Measurements from ENCODE around the gene FOXN3. TPM values are rescaled to one million over a fixed set of nuclear protein-coding genes. Genes with fewer than 3 reads are reported as not detected.

Gene FOXN3
- total RNA-seq, 1 donor from 2014 or later: 122 TPM

GRCh38 chr14:89268514-89268913, 148.5 kb downstream of the FOXN3 start:
- DNase-seq (ENCODE audit: low read depth) (no peak), FAIRE-seq (no peak)
- Mint-ChIP-seq H3K4me1 (ENCODE audit: low read depth, unreplicated experiment) (peaks cover 47% of the 10 kb centered on the region), H3K4me3 (ENCODE audit: unreplicated experiment) (no peak overlapping the region), H3K27ac (ENCODE audit: unreplicated experiment) (no peak overlapping the region), H3K27me3 (ENCODE audit: low read depth, unreplicated experiment) (no peaks in the 10 kb centered on the region), H3K9me3 (ENCODE audit: unreplicated experiment) (no peaks in the 10 kb centered on the region), H3K36me3 (ENCODE audit: low read depth, unreplicated experiment) (peaks cover 15% of the 10 kb centered on the region)
- no peaks in the 10 kb centered on the region for H3K9me3 ChIP-seq (ENCODE audit: insufficient read depth, low read depth, low read length)
- no peak for TF ChIP-seq CTCF (IDR thresholded peaks at IDR 0.05; ENCODE audit: insufficient read depth, low read depth, low read length)
- TF ChIP-seq EZH2 (IDR thresholded peaks at IDR 0.05; ENCODE audit: insufficient read depth, low read length): no peak
- no peaks in the 10 kb centered on the region for H3K27me3 ChIP-seq (ENCODE audit: insufficient read depth, low read length)
- H3K27ac ChIP-seq (ENCODE audit: low read depth, low read length): no peak overlapping the region
- H3K4me3 ChIP-seq (ENCODE audit: insufficient read depth, low read depth, low read length): no peak overlapping the region
- H3K36me3 ChIP-seq (ENCODE audit: insufficient read depth, low read length): no peaks in the 10 kb centered on the region
- peaks cover 72% of the 10 kb centered on the region for H4K20me1 ChIP-seq (ENCODE audit: insufficient read depth, low read length)
- H2AFZ ChIP-seq (ENCODE audit: low read depth, low read length): no peak overlapping the region
- no peak overlapping the region for H3K9ac ChIP-seq (ENCODE audit: low read length)
- H3K79me2 ChIP-seq (ENCODE audit: insufficient read depth, low read length): peaks cover 63% of the 10 kb centered on the region
- H3K4me2 ChIP-seq (ENCODE audit: low read length): no peak overlapping the region
- H3K4me1 ChIP-seq (ENCODE audit: insufficient read depth, low read length): peaks cover 3% of the 10 kb centered on the region

- Histone ChIP-seq H3K4me1 (ENCODE audit: insufficient read depth, low read length) (peaks cover 3% of the 10 kb centered on the region), H3K27ac (ENCODE audit: low read depth, low read length) (no peak overlapping the region), H3K9me3 (ENCODE audit: insufficient read depth, low read depth, low read length) (no peaks in the 10 kb centered on the region), H3K36me3 (ENCODE audit: insufficient read depth, low read length) (no peaks in the 10 kb centered on the region), H2AFZ (ENCODE audit: low read depth, low read length) (no peak overlapping the region), H3K79me2 (ENCODE audit: insufficient read depth, low read length) (peaks cover 62% of the 10 kb centered on the region), H3K4me2 (ENCODE audit: low read length) (no peak overlapping the region), H3K27me3 (ENCODE audit: insufficient read depth, low read length) (no peaks in the 10 kb centered on the region), H3K4me3 (ENCODE audit: insufficient read depth, low read depth, low read length) (no peak overlapping the region), H4K20me1 (ENCODE audit: insufficient read depth, low read length) (peaks cover 73% of the 10 kb centered on the region), H3K9ac (ENCODE audit: low read length) (no peak overlapping the region)
- H3K4me1 Mint-ChIP-seq (ENCODE audit: low read depth, unreplicated experiment): peaks cover 44% of the 10 kb centered on the region
- no peak overlapping the region for H3K4me3 Mint-ChIP-seq (ENCODE audit: unreplicated experiment)
- H3K36me3 Mint-ChIP-seq (ENCODE audit: low read depth, unreplicated experiment): peaks cover 11% of the 10 kb centered on the region
- TF ChIP-seq EZH2 (IDR thresholded peaks at IDR 0.05; ENCODE audit: insufficient read depth, low read length): no peak
- TF ChIP-seq CTCF (IDR thresholded peaks at IDR 0.05; ENCODE audit: insufficient read depth, low read depth, low read length): no peak
- no peaks in the 10 kb centered on the region for H3K9me3 Mint-ChIP-seq (ENCODE audit: unreplicated experiment)
- DNase-seq (ENCODE audit: low read depth) (no peak), FAIRE-seq (no peak)
- no peaks in the 10 kb centered on the region for H3K27me3 Mint-ChIP-seq (ENCODE audit: low read depth, unreplicated experiment)
- H3K27ac Mint-ChIP-seq (ENCODE audit: unreplicated experiment): peak overlapping the region; percentile 21
These were observed 149.4 kb downstream of the FOXN3 start for GRCh38 chr14:89267656-89268055.

- Histone ChIP-seq H3K4me2 (ENCODE audit: low read length) (peak overlapping the region; percentile 37), H2AFZ (ENCODE audit: low read depth, low read length) (no peak overlapping the region), H3K36me3 (ENCODE audit: insufficient read depth, low read length) (no peaks in the 10 kb centered on the region), H3K79me2 (ENCODE audit: insufficient read depth, low read length) (peaks cover 66% of the 10 kb centered on the region), H3K4me3 (ENCODE audit: insufficient read depth, low read depth, low read length) (no peak overlapping the region), H3K9ac (ENCODE audit: low read length) (no peak overlapping the region), H3K27ac (ENCODE audit: low read depth, low read length) (no peak overlapping the region), H3K4me1 (ENCODE audit: insufficient read depth, low read length) (peaks cover 3% of the 10 kb centered on the region), H3K27me3 (ENCODE audit: insufficient read depth, low read length) (no peaks in the 10 kb centered on the region), H4K20me1 (ENCODE audit: insufficient read depth, low read length) (peaks cover 73% of the 10 kb centered on the region), H3K9me3 (ENCODE audit: insufficient read depth, low read depth, low read length) (no peaks in the 10 kb centered on the region)
- H3K36me3 Mint-ChIP-seq (ENCODE audit: low read depth, unreplicated experiment): peaks cover 11% of the 10 kb centered on the region
- DNase-seq (ENCODE audit: low read depth) (no peak), FAIRE-seq (no peak)
- peak overlapping the region; percentile 15 for H3K4me3 Mint-ChIP-seq (ENCODE audit: unreplicated experiment)
- no peaks in the 10 kb centered on the region for H3K9me3 Mint-ChIP-seq (ENCODE audit: unreplicated experiment)
- no peaks in the 10 kb centered on the region for H3K27me3 Mint-ChIP-seq (ENCODE audit: low read depth, unreplicated experiment)
- peak overlapping the region; percentile 43 for H3K27ac Mint-ChIP-seq (ENCODE audit: unreplicated experiment)
- H3K4me1 Mint-ChIP-seq (ENCODE audit: low read depth, unreplicated experiment): peaks cover 45% of the 10 kb centered on the region
- TF ChIP-seq EZH2 (IDR thresholded peaks at IDR 0.05; ENCODE audit: insufficient read depth, low read length) (no peak), CTCF (IDR thresholded peaks at IDR 0.05; ENCODE audit: insufficient read depth, low read depth, low read length) (no peak)
These were observed 149.9 kb downstream of the FOXN3 start for GRCh38 chr14:89267163-89267562.

Data from astrocyte (in vitro differentiated cells and primary cell).